Breast epithelium (tissue), 4 donors: ENCODE data around the gene HSF4. TPM values are rescaled to one million over a fixed set of nuclear protein-coding genes. Genes with fewer than 3 reads are reported as not detected.

Experiments
- DNase-seq, 2 donors: peaks; one replicate each; pipeline ENCODE4 v3.0.0-alpha.2; 2019; ENCODE audit warnings: low spot score in 2 of 2
- H3K27ac ChIP-seq, 2 donors: fragments of 200-600 bp; sonication (generic) in 1 of 2; one replicate each; pipeline ENCODE4 v1.5.1; 2016 to 2019; ENCODE audit warnings: mild to moderate bottlenecking in 1 of 2
- H3K27me3 ChIP-seq, 2 donors: fragments of 200-600 bp; sonication (generic) in 1 of 2; one replicate each; pipeline versions ENCODE4 v1.5.1 to v1.6.0; 2017 to 2019; ENCODE audit warnings: control low read depth in 1 of 2, mild to moderate bottlenecking in 1 of 2
- H3K36me3 ChIP-seq: fragments of 200-600 bp; one replicate; pipeline ENCODE4 v1.5.1; 2019
- H3K4me1 ChIP-seq, 2 donors: fragments of 200-600 bp; sonication (generic); one replicate each; pipeline ENCODE4 v1.5.1; 2016 to 2019; ENCODE audit warnings: control low read depth in 1 of 2
- H3K4me3 ChIP-seq, 3 donors: fragments of 200-600 bp; sonication (generic); 1 replicate in 2 of 3; 2 replicates in 1 of 3; pipeline ENCODE4 v1.5.1; 2016 to 2019; ENCODE audit warnings: mild to moderate bottlenecking in 3 of 3, moderate library complexity in 2 of 3
- H3K9me3 ChIP-seq, 2 donors: fragments of 200-600 bp; sonication (generic) in 1 of 2; one replicate each; pipeline ENCODE4 v1.5.1; 2016 to 2019; ENCODE audit warnings: control low read depth in 1 of 2
- POLR2A ChIP-seq: fragments of 450-650 bp; IDR thresholded peaks from one replicate; pipeline ENCODE4 v1.6.1; 2016; ENCODE audit warnings: antibody characterized with exemption, mild to moderate bottlenecking, moderate library complexity
- POLR2AphosphoS5 ChIP-seq, 3 donors: sonication (generic); formaldehyde crosslinking; IDR thresholded peaks; one replicate each; pipeline ENCODE4 v1.6.1; 2017; ENCODE audit warnings: antibody characterized with exemption in 3 of 3
- intact Hi-C: fragments of 100-400 bp; cut with DNase I; formaldehyde crosslinking; loops from one replicate; pipeline ENCODE4 v1.15.1; 2023; ENCODE audit warnings: low total_unique reads
- total RNA-seq, 3 donors: library from RNA; depleted of rRNA; stranded (reverse); fragments of >200 nt; gene quantifications; one replicate each; pipeline ENCODE4 v1.1.0, GENCODE V29; 2016
- TF ChIP-seq, protein P1 (sequence below), 3 donors: fragments of 450-650 bp; IDR thresholded peaks; one replicate each; pipeline ENCODE4 v1.5.1; 2016 to 2017; ENCODE audit warnings: antibody characterized with exemption in 3 of 3, mild to moderate bottlenecking in 3 of 3, moderate library complexity in 3 of 3

HSF4 gene
- total RNA-seq, 3 donors from 2014 or later, result 46.9 to 113 (median 62.5) TPM

DNA sequence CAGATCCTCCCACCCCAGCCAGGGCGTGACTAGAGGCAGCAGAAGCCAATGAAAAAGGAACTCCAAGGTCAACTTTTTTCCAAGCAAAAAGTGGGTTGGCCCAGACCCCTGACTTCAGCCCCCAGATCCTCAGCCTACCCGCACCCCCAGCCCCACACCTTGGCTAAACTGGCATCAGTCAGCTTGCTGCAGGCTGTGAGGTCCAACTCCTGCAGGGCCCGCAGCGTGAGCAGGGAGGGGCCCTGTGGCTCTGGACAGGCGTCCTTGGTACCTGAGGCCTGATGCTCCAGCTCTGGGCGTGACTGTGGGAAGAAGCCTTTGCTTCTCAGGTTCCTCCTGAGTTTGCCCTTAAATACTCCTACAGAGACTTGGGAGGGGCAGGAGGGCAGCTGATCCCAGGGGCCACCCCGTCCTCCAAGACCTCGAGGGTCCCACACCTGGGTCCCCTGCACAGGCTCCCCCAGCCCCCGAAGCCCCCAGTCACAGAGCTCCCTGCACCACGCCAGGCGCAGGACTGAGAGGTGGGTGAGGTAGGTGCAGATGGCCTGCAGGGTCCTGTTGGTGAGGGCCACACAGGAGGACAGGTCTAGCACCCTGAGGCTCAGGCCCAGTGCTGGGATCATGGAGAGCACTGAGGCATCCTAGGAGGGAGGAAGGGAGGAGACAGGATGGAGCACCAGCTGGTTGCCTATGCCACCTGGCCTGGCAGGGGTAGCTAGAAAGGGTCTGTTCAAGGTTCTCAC, 43.8 kb downstream of the HSF4 start:
- TF ChIP-seq POLR2A, result no peak
- TF ChIP-seq, protein P1, sequence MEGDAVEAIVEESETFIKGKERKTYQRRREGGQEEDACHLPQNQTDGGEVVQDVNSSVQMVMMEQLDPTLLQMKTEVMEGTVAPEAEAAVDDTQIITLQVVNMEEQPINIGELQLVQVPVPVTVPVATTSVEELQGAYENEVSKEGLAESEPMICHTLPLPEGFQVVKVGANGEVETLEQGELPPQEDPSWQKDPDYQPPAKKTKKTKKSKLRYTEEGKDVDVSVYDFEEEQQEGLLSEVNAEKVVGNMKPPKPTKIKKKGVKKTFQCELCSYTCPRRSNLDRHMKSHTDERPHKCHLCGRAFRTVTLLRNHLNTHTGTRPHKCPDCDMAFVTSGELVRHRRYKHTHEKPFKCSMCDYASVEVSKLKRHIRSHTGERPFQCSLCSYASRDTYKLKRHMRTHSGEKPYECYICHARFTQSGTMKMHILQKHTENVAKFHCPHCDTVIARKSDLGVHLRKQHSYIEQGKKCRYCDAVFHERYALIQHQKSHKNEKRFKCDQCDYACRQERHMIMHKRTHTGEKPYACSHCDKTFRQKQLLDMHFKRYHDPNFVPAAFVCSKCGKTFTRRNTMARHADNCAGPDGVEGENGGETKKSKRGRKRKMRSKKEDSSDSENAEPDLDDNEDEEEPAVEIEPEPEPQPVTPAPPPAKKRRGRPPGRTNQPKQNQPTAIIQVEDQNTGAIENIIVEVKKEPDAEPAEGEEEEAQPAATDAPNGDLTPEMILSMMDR (IDR thresholded peaks at IDR 0.05), result no peak
- no peak for TF ChIP-seq POLR2AphosphoS5 (IDR thresholded peaks at IDR 0.05)
- Histone ChIP-seq H3K9me3 (no peaks in the 10 kb centered on the region), H3K27ac (no peak overlapping the region), H3K4me1 (no peaks in the 10 kb centered on the region), H3K27me3 (no peaks in the 10 kb centered on the region), H3K36me3 (peaks cover 4% of the 10 kb centered on the region), H3K4me3 (no peak overlapping the region)
- intact Hi-C loops, result no loop called here
- DNase-seq, result no peak

DNA sequence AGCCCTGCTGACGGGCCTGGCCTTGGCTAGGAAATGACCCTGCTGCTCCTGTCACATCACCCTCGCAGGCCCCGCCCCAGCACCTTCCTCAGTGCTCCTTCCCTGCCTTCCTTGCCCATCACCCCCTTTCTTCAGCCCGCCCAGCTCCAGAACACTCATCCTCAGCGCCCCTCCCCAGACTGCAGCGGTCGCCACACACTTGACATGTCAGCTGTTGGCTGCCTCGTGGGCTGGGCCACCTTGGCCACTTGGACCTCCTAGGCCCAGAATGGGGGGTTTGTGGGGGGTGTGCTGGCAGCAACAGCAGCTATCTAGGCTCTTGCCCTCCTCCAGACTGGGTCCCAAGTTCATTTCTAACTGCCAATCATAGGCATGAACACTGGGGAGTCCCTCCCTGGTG, 45.0 kb downstream of the HSF4 start:
- no peak overlapping the region for H3K27ac ChIP-seq
- H3K36me3 ChIP-seq, result no peaks in the 10 kb centered on the region
- DNase-seq, result no peak
- intact Hi-C loops, result no loop called here
- H3K9me3 ChIP-seq, result no peaks in the 10 kb centered on the region
- no peaks in the 10 kb centered on the region for H3K4me1 ChIP-seq
- TF ChIP-seq, protein P1 (IDR thresholded peaks at IDR 0.05), result no peak
- no peak for TF ChIP-seq POLR2A
- TF ChIP-seq POLR2AphosphoS5 (IDR thresholded peaks at IDR 0.05), result no peak
- H3K27me3 ChIP-seq, result no peaks in the 10 kb centered on the region
- H3K4me3 ChIP-seq, result no peak overlapping the region

DNA sequence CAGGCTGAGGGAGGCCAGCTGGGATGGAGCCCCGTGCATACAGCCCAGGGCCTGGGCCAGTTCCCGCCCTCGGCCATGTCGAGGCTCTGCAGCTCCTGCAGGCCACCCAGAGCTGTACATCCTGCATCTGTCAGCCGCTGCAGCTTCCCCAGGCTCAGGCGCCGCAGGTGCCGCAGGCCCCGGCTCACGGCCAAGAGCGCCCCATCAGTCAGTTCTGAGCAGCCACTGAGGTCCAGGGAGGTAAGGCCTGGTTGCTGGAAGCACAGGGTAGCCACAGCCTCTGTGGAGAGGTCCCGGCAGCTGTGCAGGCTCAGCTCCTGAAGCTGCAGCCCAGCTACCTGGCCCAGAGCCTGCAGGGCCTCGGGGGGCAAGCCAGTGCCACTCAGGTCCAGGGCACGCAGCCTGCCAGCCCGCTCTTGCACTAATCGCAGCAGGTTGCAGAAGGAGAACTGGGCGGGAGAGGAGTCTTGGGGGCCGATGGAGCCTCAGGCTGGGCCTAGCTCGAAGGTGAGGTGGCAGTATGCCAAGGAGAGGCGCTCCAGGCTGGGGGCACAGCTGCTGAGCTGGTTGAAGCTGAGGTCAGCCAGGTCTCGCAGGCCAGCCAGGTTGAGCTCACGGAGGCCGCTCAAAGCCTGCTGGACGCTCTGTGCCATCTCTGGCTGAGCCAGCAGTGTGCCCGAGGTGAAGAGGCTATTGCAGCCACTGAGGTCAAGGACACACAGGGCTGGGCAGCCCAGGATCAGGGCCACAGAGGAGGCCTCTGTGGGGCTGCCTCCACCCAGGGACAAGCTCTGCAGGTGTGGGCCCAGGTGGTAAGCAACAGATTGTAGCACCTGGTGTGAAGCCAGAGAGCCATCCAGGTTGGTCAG, 45.8 kb downstream of the HSF4 start:
- TF ChIP-seq, protein P1 (IDR thresholded peaks at IDR 0.05), result no peak
- TF ChIP-seq POLR2AphosphoS5 (IDR thresholded peaks at IDR 0.05), result no peak
- no peak for TF ChIP-seq POLR2A
- no peaks in the 10 kb centered on the region for H3K4me1 ChIP-seq
- H3K9me3 ChIP-seq, result no peaks in the 10 kb centered on the region
- no peak for DNase-seq
- intact Hi-C loops, result no loop called here
- no peak overlapping the region for H3K4me3 ChIP-seq
- H3K27ac ChIP-seq, result no peak overlapping the region
- no peaks in the 10 kb centered on the region for H3K27me3 ChIP-seq
- no peaks in the 10 kb centered on the region for H3K36me3 ChIP-seq

DNA sequence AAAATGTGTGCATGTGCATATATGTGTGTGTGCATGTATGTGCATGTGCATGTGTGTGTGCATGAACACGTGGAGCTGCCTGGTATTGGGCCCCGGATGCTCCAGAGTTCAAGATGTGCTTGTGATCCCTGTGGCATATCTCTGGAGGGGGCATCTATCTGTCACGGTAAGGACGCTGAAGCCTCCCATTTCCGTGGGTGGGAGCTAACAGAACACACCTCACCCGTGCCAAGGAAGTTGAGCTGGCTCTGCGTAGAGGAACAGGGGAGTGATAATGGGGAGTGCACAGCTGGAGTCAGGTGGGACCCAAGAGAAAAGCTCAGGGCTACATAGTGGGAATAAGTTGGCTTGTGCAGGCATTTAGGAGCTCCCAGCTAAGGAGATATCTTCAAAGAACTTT, 47.1 kb downstream of the HSF4 start:
- Histone ChIP-seq H3K4me3 (no peak overlapping the region), H3K27me3 (no peaks in the 10 kb centered on the region), H3K9me3 (no peaks in the 10 kb centered on the region), H3K4me1 (no peaks in the 10 kb centered on the region), H3K27ac (no peak overlapping the region), H3K36me3 (no peaks in the 10 kb centered on the region)
- intact Hi-C loops, result no loop called here
- no peak for DNase-seq
- TF ChIP-seq POLR2A, result no peak
- no peak for TF ChIP-seq POLR2AphosphoS5 (IDR thresholded peaks at IDR 0.05)
- TF ChIP-seq, protein P1 (IDR thresholded peaks at IDR 0.05), result no peak

DNA sequence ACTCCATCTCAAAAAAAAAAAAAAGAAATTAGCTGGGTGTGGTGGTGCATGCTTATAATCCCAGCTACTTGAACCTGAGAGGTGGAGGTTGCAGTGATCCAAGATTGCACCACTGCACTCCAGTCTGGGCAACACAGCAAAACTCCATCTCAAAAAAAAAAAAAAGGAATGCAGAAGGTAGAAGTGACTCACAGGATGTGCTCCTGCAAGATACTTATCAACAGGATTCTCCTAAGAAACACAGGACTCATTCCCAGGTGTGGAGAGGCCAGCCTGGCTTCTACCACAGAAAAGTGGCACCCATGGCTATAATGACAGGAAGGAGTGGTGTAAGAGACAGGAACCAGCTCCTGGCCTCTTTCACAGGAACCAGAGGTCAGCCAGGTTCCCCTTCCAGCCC, 48.2 kb downstream of the HSF4 start:
- intact Hi-C loops, result no loop called here
- no peak for TF ChIP-seq POLR2AphosphoS5 (IDR thresholded peaks at IDR 0.05)
- TF ChIP-seq, protein P1 (IDR thresholded peaks at IDR 0.05), result no peak
- no peak for TF ChIP-seq POLR2A
- H3K36me3 ChIP-seq, result no peaks in the 10 kb centered on the region

More for the DNA sequence above, 48.2 kb downstream of the HSF4 start:
- Histone ChIP-seq H3K9me3 (no peaks in the 10 kb centered on the region), H3K4me1 (no peaks in the 10 kb centered on the region), H3K27ac (no peak overlapping the region), H3K27me3 (no peaks in the 10 kb centered on the region), H3K4me3 (no peak overlapping the region)
- DNase-seq, result no peak
